ENCODE data around the gene RNF115. TPM values are rescaled to one million over a fixed set of nuclear protein-coding genes. Genes with fewer than 3 reads are reported as not detected.

RNF115 gene
- total and polyA plus RNA-seq, 2 donors (not counting 1 experiment from before 2014, with no cell fraction given), result 4.6 to 19.8 TPM

GRCh38 chr1:145785547-145785946, 38.3 kb downstream of the RNF115 start:
- H3K4me1 ChIP-seq (ENCODE audit: control insufficient read depth in 2 of 2, insufficient read depth in 2 of 2, low read length in 2 of 2), result no peaks in the 10 kb centered on the region
- intact Hi-C loops (cut with micrococcal nuclease), result no loop called here
- no peak for TF ChIP-seq EZH2 (IDR thresholded peaks at IDR 0.05; ENCODE audit: borderline replicate concordance, insufficient read depth, low read depth, low read length, poor library complexity, severe bottlenecking)
- no peak for TF ChIP-seq CTCF (IDR thresholded peaks at IDR 0.05)
- no peak for ATAC-seq (ENCODE audit: low read depth)
- peaks cover 2% of the 10 kb centered on the region for H3K79me2 ChIP-seq (ENCODE audit: control insufficient read depth, insufficient read depth, low read length)
- Mint-ChIP-seq H3K4me3 (no peak overlapping the region), H3K4me1 (no peaks in the 10 kb centered on the region), H3K27ac (no peak overlapping the region), H3K27me3 (no peaks in the 10 kb centered on the region), H3K9me3 (ENCODE audit: insufficient read depth) (no peaks in the 10 kb centered on the region)
- H3K9ac ChIP-seq (ENCODE audit: low read length), result no peak overlapping the region
- POLR2A ChIA-PET, result no interaction called here
- no peak overlapping the region for H3K4me3 ChIP-seq (ENCODE audit: control extremely low read depth in 1 of 5, extremely low read depth in 1 of 5, insufficient read depth in 1 of 5, low read depth in 2 of 5, low read length in 4 of 5)
- no peak overlapping the region for H3K4me2 ChIP-seq (replicated peaks; ENCODE audit: low read depth, low read length, poor library complexity, severe bottlenecking)
- no peaks in the 10 kb centered on the region for H4K20me1 ChIP-seq (ENCODE audit: control insufficient read depth, insufficient read depth, low read length, poor library complexity, severe bottlenecking)
- H3K27me3 ChIP-seq (replicated peaks in 1 of 4; ENCODE audit: control extremely low read depth in 1 of 4, control insufficient read depth in 3 of 4, insufficient read depth in 4 of 4, low read length in 3 of 4), result no peaks in the 10 kb centered on the region
- WGBS (ENCODE audit: insufficient coverage), result no CpG with 5 or more reads among the region's 1 CpG
- CTCF ChIA-PET, result no interaction called here
- H2AFZ ChIP-seq (ENCODE audit: insufficient read depth, low read depth, low read length, poor library complexity, severe bottlenecking), result no peak overlapping the region
- no peak for DNase-seq
- H3K9me3 ChIP-seq (ENCODE audit: control extremely low read depth in 1 of 3, control insufficient read depth in 2 of 3, insufficient read depth in 1 of 3, low read length in 2 of 3), result no peaks in the 10 kb centered on the region
- no peak overlapping the region for H3K27ac ChIP-seq (ENCODE audit: low read length in 2 of 2)
- peaks cover 5 to 27% of the 10 kb centered on the region in 2 experiments for H3K36me3 ChIP-seq (replicated peaks in 1 of 2; ENCODE audit: control extremely low read depth in 1 of 2, control insufficient read depth in 1 of 2, extremely low read depth in 1 of 2, insufficient read depth in 2 of 2, low read length in 1 of 2)

- Mint-ChIP-seq H3K9me3 (ENCODE audit: insufficient read depth) (no peaks in the 10 kb centered on the region), H3K27me3 (no peaks in the 10 kb centered on the region), H3K4me1 (no peaks in the 10 kb centered on the region), H3K4me3 (no peak overlapping the region), H3K27ac (no peak overlapping the region)
- H3K79me2 ChIP-seq (ENCODE audit: control insufficient read depth, insufficient read depth, low read length), result peaks cover 2% of the 10 kb centered on the region
- ChIA-PET POLR2A (interaction anchor here (0.6 kb wide), 1 partner anchor 503 kb away, joined by 3 read pairs; no protein-coding TSS in a partner anchor), CTCF (no interaction called here)
- no peaks in the 10 kb centered on the region for H3K27me3 ChIP-seq (replicated peaks in 1 of 4; ENCODE audit: control extremely low read depth in 1 of 4, control insufficient read depth in 3 of 4, insufficient read depth in 4 of 4, low read length in 3 of 4)
- H3K36me3 ChIP-seq (replicated peaks in 1 of 2; ENCODE audit: control extremely low read depth in 1 of 2, control insufficient read depth in 1 of 2, extremely low read depth in 1 of 2, insufficient read depth in 2 of 2, low read length in 1 of 2), result peaks cover 5 to 27% of the 10 kb centered on the region in 2 experiments
- no peak overlapping the region for H3K4me3 ChIP-seq (ENCODE audit: control extremely low read depth in 1 of 5, extremely low read depth in 1 of 5, insufficient read depth in 1 of 5, low read depth in 2 of 5, low read length in 4 of 5)
- no peak overlapping the region for H3K27ac ChIP-seq (ENCODE audit: low read length in 2 of 2)
- intact Hi-C loops (cut with micrococcal nuclease), result no loop called here
- H4K20me1 ChIP-seq (ENCODE audit: control insufficient read depth, insufficient read depth, low read length, poor library complexity, severe bottlenecking), result no peaks in the 10 kb centered on the region
- WGBS (ENCODE audit: insufficient coverage), result no CpG with 5 or more reads among the region's 3 CpGs
- DNase-seq (no peak), ATAC-seq (ENCODE audit: low read depth) (no peak)
- no peak overlapping the region for H3K4me2 ChIP-seq (replicated peaks; ENCODE audit: low read depth, low read length, poor library complexity, severe bottlenecking)
- TF ChIP-seq CTCF (IDR thresholded peaks at IDR 0.05), result no peak
- TF ChIP-seq EZH2 (IDR thresholded peaks at IDR 0.05; ENCODE audit: borderline replicate concordance, insufficient read depth, low read depth, low read length, poor library complexity, severe bottlenecking), result no peak
- no peak overlapping the region for H3K9ac ChIP-seq (ENCODE audit: low read length)
- no peak overlapping the region for H2AFZ ChIP-seq (ENCODE audit: insufficient read depth, low read depth, low read length, poor library complexity, severe bottlenecking)
- H3K4me1 ChIP-seq (ENCODE audit: control insufficient read depth in 2 of 2, insufficient read depth in 2 of 2, low read length in 2 of 2), result no peaks in the 10 kb centered on the region
- H3K9me3 ChIP-seq (ENCODE audit: control extremely low read depth in 1 of 3, control insufficient read depth in 2 of 3, insufficient read depth in 1 of 3, low read length in 2 of 3), result no peaks in the 10 kb centered on the region
These were observed 39.5 kb downstream of the RNF115 start for GRCh38 chr1:145784409-145784808.
